ENCODE results near the gene PPIL3. TPM values are rescaled to one million over a fixed set of nuclear protein-coding genes. Genes with fewer than 3 reads are reported as not detected.

Gene PPIL3
- total and polyA plus RNA-seq, 9 of the 15 experiments (the other 6 are each of a cell fraction or from before 2014, with no cell fraction given), result 22.4 to 66.2 (median 49.0) TPM

GRCh38 chr2:200864176-200865034 is 24.5 kb downstream of the PPIL3 start, which contains the start of gene CLK1 (continued):
- TF ChIP-seq ZBTB40 (IDR thresholded peaks at IDR 0.05) (peak; percentile 40; the same call in 1 of the 2 replicates), ZBTB40 (CRISPR knock-in tag; IDR thresholded peaks at IDR 0.05) (no peak), TFAP4 (CRISPR knock-in tag; IDR thresholded peaks at IDR 0.05; ENCODE audit: borderline replicate concordance) (peak; percentile 99), GABPA (tag; conservative IDR thresholded peaks at IDR 0.05; ENCODE audit: low read depth) (peak; percentile 58), ILF3 (IDR thresholded peaks at IDR 0.05; ENCODE audit: borderline replicate concordance) (peak; percentile 12; the same call in 1 of the 2 replicates), ELF4 (CRISPR knock-in tag; IDR thresholded peaks at IDR 0.05) (no peak; the same call in 1 of the 2 replicates), RBM14 (IDR thresholded peaks at IDR 0.05; ENCODE audit: borderline replicate concordance, insufficient read depth, low read depth, low read length) (0 out of 2 replicates have a peak, but pooled peaks have one; percentile 94), CREM (IDR thresholded peaks at IDR 0.05; ENCODE audit: low read depth) (peak; percentile 97), ZNF583 (CRISPR knock-in tag; IDR thresholded peaks at IDR 0.05) (no peak), TAF9B (IDR thresholded peaks at IDR 0.05; ENCODE audit: partially characterized antibody) (peak; percentile 79), ILK (tag; IDR thresholded peaks at IDR 0.05; ENCODE audit: borderline replicate concordance, low read depth) (no peak), ZNF395 (CRISPR knock-in tag; IDR thresholded peaks at IDR 0.05) (peak; percentile 73; the same call in 1 of the 2 replicates), ZNF717 (CRISPR knock-in tag; IDR thresholded peaks at IDR 0.05) (no peak)
